ENCODE data around the gene TPH2. TPM values are rescaled to one million over a fixed set of nuclear protein-coding genes. Genes with fewer than 3 reads are reported as not detected.

The TPH2 gene
- total and polyA plus RNA-seq, 9 of the 15 experiments (the other 6 are each of a cell fraction or from before 2014, with no cell fraction given) = 0.06 to 0.28 (median 0.14) TPM; not detected in 4

GRCh38 chr12:71941174-71941573, 2.5 kb downstream of the TPH2 start:
- Histone ChIP-seq H3K4me2 (ENCODE audit: insufficient read depth, low read length) (no peak overlapping the region), H3K27me3 (ENCODE audit: control insufficient read depth in 2 of 2, insufficient read depth in 2 of 2, low read length in 2 of 2) (no peaks in the 10 kb centered on the region; a peak in 1 of 5 replicates), H3K4me3 (no peak overlapping the region), H3K9me1 (ENCODE audit: control insufficient read depth, insufficient read depth, low read length) (no peaks in the 10 kb centered on the region), H3K9me3 (replicated peaks; ENCODE audit: control insufficient read depth, insufficient read depth, low read depth, low read length) (no peaks in the 10 kb centered on the region), H3K9ac (ENCODE audit: insufficient read depth in 1 of 2, low read depth in 2 of 2, low read length in 2 of 2) (no peak overlapping the region), H3K27ac (ENCODE audit: extremely low read depth, low read depth, low read length) (no peak overlapping the region), H3K36me3 (ENCODE audit: control insufficient read depth, insufficient read depth, low read length) (no peaks in the 10 kb centered on the region), H3K79me2 (ENCODE audit: control insufficient read depth, insufficient read depth, low read length) (no peaks in the 10 kb centered on the region), H2AFZ (ENCODE audit: low read depth, low read length) (no peak overlapping the region), H3K4me1 (replicated peaks in 1 of 2; ENCODE audit: control insufficient read depth in 2 of 2, insufficient read depth in 2 of 2, low read length in 2 of 2) (peaks cover 0 to 7% of the 10 kb centered on the region in 2 experiments; a peak in 2 of 5 replicates), H4K20me1 (replicated peaks; ENCODE audit: control insufficient read depth, insufficient read depth, low read length) (no peaks in the 10 kb centered on the region)
- 38% methylated on average over 6 of the region's 6 CpGs for WGBS (ENCODE audit: insufficient coverage, low coverage, missing lambda C conversion rate)
- ATAC-seq (no peak), DNase-seq (ENCODE audit: extremely low read depth in 1 of 4, low spot score in 3 of 4) (no peak), FAIRE-seq (no peak)
- in situ Hi-C loops (cut with MboI) (no loop called here), intact Hi-C loops (cut with micrococcal nuclease) (loop anchor here (10.0 kb wide), 1 partner anchor 526 kb away; no protein-coding TSS in a partner anchor)
- CTCF ChIA-PET (ENCODE audit: low intra/inter-chr PET ratio) = no interaction called here
- BruUV-seq (replicated peaks) = no TSS peak
- TF ChIP-seq YBX1 (IDR thresholded peaks at IDR 0.05) (no peak), PKNOX1 (IDR thresholded peaks at IDR 0.05) (peak; percentile 38)
- POLR2A ChIA-PET = interaction anchor here (1.3 to 1.6 kb wide), 2 partner anchors 11 to 13 kb away, joined by 4 read pairs; no protein-coding TSS in a partner anchor

GRCh38 chr12:71942259-71942658, 3.6 kb downstream of the TPH2 start:
- DNase-seq (ENCODE audit: extremely low read depth in 1 of 4, low spot score in 3 of 4) = peak in 2 of 4 experiments; percentile 21 to 38
- Histone ChIP-seq H3K79me2 (ENCODE audit: control insufficient read depth, insufficient read depth, low read length) (no peaks in the 10 kb centered on the region), H3K9me1 (ENCODE audit: control insufficient read depth, insufficient read depth, low read length) (no peaks in the 10 kb centered on the region), H3K9me3 (replicated peaks; ENCODE audit: control insufficient read depth, insufficient read depth, low read depth, low read length) (no peaks in the 10 kb centered on the region), H4K20me1 (replicated peaks; ENCODE audit: control insufficient read depth, insufficient read depth, low read length) (no peaks in the 10 kb centered on the region), H2AFZ (ENCODE audit: low read depth, low read length) (no peak overlapping the region), H3K4me2 (ENCODE audit: insufficient read depth, low read length) (no peak overlapping the region), H3K27me3 (ENCODE audit: control insufficient read depth in 2 of 2, insufficient read depth in 2 of 2, low read length in 2 of 2) (no peaks in the 10 kb centered on the region; a peak in 1 of 5 replicates), H3K4me1 (replicated peaks in 1 of 2; ENCODE audit: control insufficient read depth in 2 of 2, insufficient read depth in 2 of 2, low read length in 2 of 2) (peaks cover 0 to 7% of the 10 kb centered on the region in 2 experiments; a peak in 2 of 5 replicates), H3K27ac (ENCODE audit: extremely low read depth, low read depth, low read length) (no peak overlapping the region), H3K9ac (ENCODE audit: insufficient read depth in 1 of 2, low read depth in 2 of 2, low read length in 2 of 2) (no peak overlapping the region), H3K4me3 (no peak overlapping the region), H3K36me3 (ENCODE audit: control insufficient read depth, insufficient read depth, low read length) (no peaks in the 10 kb centered on the region)
- ATAC-seq = peak; percentile 70
- FAIRE-seq = no peak
- POLR2A ChIA-PET = interaction anchor here (1.0 to 1.6 kb wide), 6 partner anchors 8 to 19 kb away, joined by 3 to 5 read pairs (median 4); no protein-coding TSS in a partner anchor
- in situ Hi-C loops (cut with MboI) (no loop called here), intact Hi-C loops (cut with micrococcal nuclease) (loop anchor here (10.0 kb wide), 1 partner anchor 527 kb away; no protein-coding TSS in a partner anchor)
- WGBS (ENCODE audit: insufficient coverage, low coverage, missing lambda C conversion rate) = 4% methylated on average over 2 of the region's 2 CpGs
- CTCF ChIA-PET (ENCODE audit: low intra/inter-chr PET ratio) = no interaction called here
- no TSS peak for BruUV-seq (replicated peaks)
- TF ChIP-seq NFRKB (IDR thresholded peaks at IDR 0.05; ENCODE audit: low read depth) (no peak), POLR2AphosphoS5 (IDR thresholded peaks at IDR 0.05; ENCODE audit: control insufficient read depth, insufficient read depth, low read depth, low read length) (peak; percentile 47; the same call in 1 of the 2 replicates), TEAD4 (IDR thresholded peaks at IDR 0.05; ENCODE audit: low read length) (peak; percentile 44; the same call in 1 of the 2 replicates), TEAD4 (CRISPR knock-in tag; IDR thresholded peaks at IDR 0.05; ENCODE audit: borderline replicate concordance) (no peak), CREM (IDR thresholded peaks at IDR 0.05; ENCODE audit: low read depth) (0 out of 2 replicates have a peak, but pooled peaks have one; percentile 23), ZNF280A (IDR thresholded peaks at IDR 0.05; ENCODE audit: low read depth, partially characterized antibody) (no peak), CBFA2T2 (conservative IDR thresholded peaks at IDR 0.05) (0 out of 2 replicates have a peak, but pooled peaks have one; percentile 21), ARID1B (IDR thresholded peaks at IDR 0.05) (0 out of 2 replicates have a peak, but pooled peaks have one; percentile 52), STAT5A (IDR thresholded peaks at IDR 0.05; ENCODE audit: borderline replicate concordance, low read length) (peak; percentile 28; the same call in 1 of the 2 replicates), ZNF644 (tag; IDR thresholded peaks at IDR 0.05; ENCODE audit: low read depth) (no peak)

Measured in K562 (cell line).